ENCODE results near the gene PRKN. TPM values are rescaled to one million over a fixed set of nuclear protein-coding genes. Genes with fewer than 3 reads are reported as not detected.

The PRKN gene
- total RNA-seq, 1 experiment from 2014 or later: 2.0 TPM

DNA sequence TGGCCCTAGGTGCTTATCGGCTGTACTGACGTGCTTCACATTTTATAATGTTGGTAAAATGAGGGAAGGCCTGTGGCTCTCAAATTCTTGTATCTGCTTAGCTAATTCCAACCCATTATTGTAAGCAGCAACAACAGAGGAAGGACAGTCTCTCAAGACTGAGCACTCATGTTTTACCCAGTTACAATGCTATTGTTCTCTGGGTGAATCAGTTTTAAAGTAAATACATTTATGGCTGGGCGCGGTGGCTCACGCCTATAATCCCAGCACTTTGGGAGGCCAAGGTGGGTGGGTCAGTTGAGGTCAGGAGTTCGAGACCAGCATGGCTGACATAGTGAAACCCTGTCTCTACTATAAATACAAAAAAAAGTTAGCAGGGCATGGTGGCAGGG, 194.6 kb downstream of the PRKN start:
- H3K36me3 Mint-ChIP-seq (ENCODE audit: insufficient read depth in 1 of 3, low read depth in 3 of 3): no peaks in the 10 kb centered on the region
- Histone ChIP-seq H3K23me2 (ENCODE audit: insufficient read length, low read depth, low read length, poor library complexity, severe bottlenecking) (no peaks in the 10 kb centered on the region), H3K4ac (ENCODE audit: low read depth, low read length) (no peak overlapping the region), H3K27ac (ENCODE audit: insufficient read length, low read depth, low read length) (no peak overlapping the region), H2AFZ (ENCODE audit: low read length) (no peak overlapping the region), H2AK5ac (ENCODE audit: insufficient read length, low read length) (no peak overlapping the region), H3K27me3 (ENCODE audit: insufficient read depth, low read length) (no peaks in the 10 kb centered on the region), H4K8ac (replicated peaks; ENCODE audit: insufficient read length, low read depth, low read length) (no peak overlapping the region), H3K14ac (ENCODE audit: insufficient read depth, low read length) (no peak overlapping the region), H4K5ac (ENCODE audit: insufficient read length, low read depth, low read length) (no peak overlapping the region), H2BK12ac (ENCODE audit: insufficient read length, low read depth, low read length) (no peak overlapping the region), H3K18ac (ENCODE audit: insufficient read length, low read depth, low read length) (no peak overlapping the region), H3K79me2 (ENCODE audit: insufficient read depth, low read length) (no peaks in the 10 kb centered on the region), H4K20me1 (ENCODE audit: control insufficient read depth, insufficient read depth, insufficient read length) (no peaks in the 10 kb centered on the region), H2BK120ac (ENCODE audit: low read depth, low read length, poor library complexity, severe bottlenecking) (no peak overlapping the region), H3K23ac (ENCODE audit: insufficient read length, low read depth, low read length) (no peak overlapping the region), H3K9ac (ENCODE audit: extremely low read depth, insufficient read length, low read length) (no peak overlapping the region), H2BK15ac (ENCODE audit: low read depth, low read length) (no peak overlapping the region), H4K91ac (ENCODE audit: insufficient read length, low read depth, low read length) (no peak overlapping the region), H3K4me1 (ENCODE audit: insufficient read depth, low read length) (no peaks in the 10 kb centered on the region), H3K9me3 (ENCODE audit: control insufficient read depth, low read depth, low read length) (no peaks in the 10 kb centered on the region), H2BK20ac (ENCODE audit: low read depth, low read length, poor library complexity, severe bottlenecking) (no peak overlapping the region), H2BK5ac (ENCODE audit: insufficient read length, low read length) (no peak overlapping the region), H3K79me1 (ENCODE audit: insufficient read depth, low read depth, low read length, poor library complexity, severe bottlenecking) (no peaks in the 10 kb centered on the region), H3T11ph (ENCODE audit: low read length) (no peak overlapping the region), H3K4me2 (ENCODE audit: insufficient read depth, insufficient read length, low read length) (no peak overlapping the region), H3K56ac (ENCODE audit: insufficient read length, low read depth, low read length) (no peak overlapping the region)
- H3K4me1 Mint-ChIP-seq: peaks cover 0 to 4% of the 10 kb centered on the region in 2 experiments; a peak in 1 of 4 replicates
- no peak overlapping the region for H3K27ac Mint-ChIP-seq
- TF ChIP-seq CTCF (conservative IDR thresholded peaks at IDR 0.05): no peak
- no peaks in the 10 kb centered on the region for H3K9me3 Mint-ChIP-seq
- H3K4me3 Mint-ChIP-seq: no peak overlapping the region
- WGBS (ENCODE audit: extremely low coverage, insufficient read length, low lambda C conversion rate): no CpG with 5 or more reads among the region's 6 CpGs
- no peaks in the 10 kb centered on the region for H3K27me3 Mint-ChIP-seq (ENCODE audit: low read depth)
- no peak for DNase-seq
